Type B pancreatic cell (in vitro differentiated cells): ENCODE measurements around the gene SS18L1. TPM values are rescaled to one million over a fixed set of nuclear protein-coding genes. Genes with fewer than 3 reads are reported as not detected.

Experiments
- DNase-seq: peaks from one replicate; pipeline ENCODE4 v3.0.0; 2021; ENCODE audit warnings: mixed read lengths; ENCODE audit not compliant: unreplicated experiment; ENCODE audit errors: extremely low spot score
- H3K27ac Mint-ChIP-seq: 2 replicates; pipeline ENCODE4 v1.8.0; 2021; ENCODE audit warnings: mild to moderate bottlenecking, mixed read lengths
- H3K27me3 Mint-ChIP-seq: 2 replicates; pipeline ENCODE4 v1.8.0; 2021; ENCODE audit warnings: mixed read lengths
- H3K36me3 Mint-ChIP-seq: 2 replicates; pipeline ENCODE4 v1.8.0; 2021; ENCODE audit warnings: mixed read lengths
- H3K4me1 Mint-ChIP-seq: one replicate; pipeline ENCODE4 v1.8.0; 2021; ENCODE audit warnings: mixed read lengths; ENCODE audit not compliant: unreplicated experiment
- H3K4me3 Mint-ChIP-seq: 2 replicates; pipeline ENCODE4 v1.8.0; 2021; ENCODE audit warnings: mild to moderate bottlenecking, mixed read lengths
- H3K9me3 Mint-ChIP-seq: 2 replicates; pipeline ENCODE4 v1.8.0; 2021; ENCODE audit warnings: mixed read lengths
- CTCF ChIP-seq: fragments of 200-600 bp; sonication (generic); conservative IDR thresholded peaks from 2 replicates; pipeline ENCODE4 v1.5.0; 2021; ENCODE audit warnings: antibody characterized with exemption, mild to moderate bottlenecking
- total RNA-seq: library from RNA; stranded (reverse); gene quantifications from 2 replicates; pipeline ENCODE4 v1.2.1, GENCODE V29; 2021; ENCODE audit warnings: low replicate concordance

Gene SS18L1
- total RNA-seq, 1 donor from 2014 or later: 25.5 TPM

- Mint-ChIP-seq H3K9me3 (no peaks in the 10 kb centered on the region), H3K4me1 (no peaks in the 10 kb centered on the region), H3K36me3 (peaks cover 9% of the 10 kb centered on the region), H3K27me3 (no peaks in the 10 kb centered on the region), H3K4me3 (no peak overlapping the region), H3K27ac (no peak overlapping the region)
- TF ChIP-seq CTCF: no peak
- DNase-seq: no peak
Measured at GRCh38 chr20:62193079-62194025, 49.8 kb downstream of the SS18L1 start.

- DNase-seq: no peak
- Mint-ChIP-seq H3K9me3 (no peaks in the 10 kb centered on the region), H3K4me1 (no peaks in the 10 kb centered on the region), H3K4me3 (no peak overlapping the region), H3K36me3 (peaks cover 14% of the 10 kb centered on the region), H3K27ac (no peak overlapping the region), H3K27me3 (no peaks in the 10 kb centered on the region)
- TF ChIP-seq CTCF: no peak
Measured at GRCh38 chr20:62195075-62195405, 51.5 kb downstream of the SS18L1 start.

- no peak for TF ChIP-seq CTCF
- Mint-ChIP-seq H3K9me3 (no peaks in the 10 kb centered on the region), H3K4me1 (no peaks in the 10 kb centered on the region), H3K36me3 (peaks cover 17% of the 10 kb centered on the region), H3K27me3 (no peaks in the 10 kb centered on the region), H3K4me3 (no peak overlapping the region), H3K27ac (no peak overlapping the region)
- DNase-seq: no peak
Measured at GRCh38 chr20:62195736-62196135, 52.2 kb downstream of the SS18L1 start.

- H3K27ac Mint-ChIP-seq: no peak overlapping the region
- no peak for TF ChIP-seq CTCF
- H3K4me1 Mint-ChIP-seq: no peaks in the 10 kb centered on the region
- peaks cover 17% of the 10 kb centered on the region for H3K36me3 Mint-ChIP-seq
- H3K27me3 Mint-ChIP-seq: no peaks in the 10 kb centered on the region
- no peak for DNase-seq
- H3K9me3 Mint-ChIP-seq: no peaks in the 10 kb centered on the region
- H3K4me3 Mint-ChIP-seq: no peak overlapping the region
Measured at GRCh38 chr20:62196286-62196685, 52.7 kb downstream of the SS18L1 start.

GRCh38 chr20:62197311-62197710 is 53.7 kb downstream of the SS18L1 start:
- no peak for DNase-seq
- Mint-ChIP-seq H3K4me1 (no peaks in the 10 kb centered on the region), H3K9me3 (no peaks in the 10 kb centered on the region), H3K27ac (no peak overlapping the region), H3K36me3 (peaks cover 20% of the 10 kb centered on the region), H3K27me3 (no peaks in the 10 kb centered on the region), H3K4me3 (no peak overlapping the region)
- no peak for TF ChIP-seq CTCF
